H9 (cell line): ENCODE measurements around the gene TECTA. TPM values are rescaled to one million over a fixed set of nuclear protein-coding genes. Genes with fewer than 3 reads are reported as not detected.

Source experiments
- DNase-seq: peaks from one replicate; pipeline ENCODE4 v3.0.0-alpha.2; 2017
- H2AFZ ChIP-seq: one replicate; pipeline ENCODE4 v1.6.1; 2013; ENCODE audit warnings: mild to moderate bottlenecking, low read length, control low read depth, moderate library complexity
- H2AK5ac ChIP-seq: 2 replicates; pipeline ENCODE4 v1.6.1; 2013; ENCODE audit warnings: low read length, control low read depth, mixed read lengths; ENCODE audit not compliant: insufficient read length
- H2BK120ac ChIP-seq: one replicate; pipeline ENCODE4 v1.6.1; 2013; ENCODE audit warnings: low read depth, mild to moderate bottlenecking, low read length, control low read depth, inconsistent platforms; ENCODE audit not compliant: poor library complexity, severe bottlenecking
- H2BK12ac ChIP-seq: 2 replicates; pipeline ENCODE4 v1.6.1; 2013; ENCODE audit warnings: low read length, control low read depth, mixed read lengths, low read depth; ENCODE audit not compliant: insufficient read length
- H2BK15ac ChIP-seq: 2 replicates; pipeline ENCODE4 v1.6.1; 2013; ENCODE audit warnings: low read depth, low read length, control low read depth
- H2BK20ac ChIP-seq: one replicate; pipeline ENCODE4 v1.6.1; 2013; ENCODE audit warnings: low read depth, mild to moderate bottlenecking, low read length, control low read depth, inconsistent platforms; ENCODE audit not compliant: poor library complexity, severe bottlenecking
- H2BK5ac ChIP-seq: 2 replicates; pipeline ENCODE4 v1.6.1; 2013; ENCODE audit warnings: low read length, control low read depth, mixed read lengths; ENCODE audit not compliant: insufficient read length
- H3K14ac ChIP-seq: 2 replicates; pipeline ENCODE4 v1.6.1; 2013; ENCODE audit warnings: low read length, control low read depth; ENCODE audit not compliant: insufficient read depth
- H3K18ac ChIP-seq: 2 replicates; pipeline ENCODE4 v1.6.1; 2013; ENCODE audit warnings: low read depth, mild to moderate bottlenecking, mixed read lengths, low read length, control low read depth; ENCODE audit not compliant: insufficient read length
- H3K23ac ChIP-seq: 2 replicates; pipeline ENCODE4 v1.6.1; 2013; ENCODE audit warnings: low read length, control low read depth, mixed read lengths, low read depth; ENCODE audit not compliant: insufficient read length
- H3K23me2 ChIP-seq: 2 replicates; pipeline ENCODE4 v1.6.1; 2013; ENCODE audit warnings: low read depth, mild to moderate bottlenecking, mixed read lengths, low read length, control low read depth; ENCODE audit not compliant: insufficient read length, poor library complexity, severe bottlenecking
- H3K27ac ChIP-seq: 2 replicates; pipeline ENCODE4 v1.5.1; 2013; ENCODE audit warnings: low read length, control low read depth, mixed read lengths, low read depth; ENCODE audit not compliant: insufficient read length
- H3K27me3 ChIP-seq: 2 replicates; pipeline ENCODE4 v1.6.1; 2013; ENCODE audit warnings: low read length, control low read depth, inconsistent platforms; ENCODE audit not compliant: insufficient read depth
- H3K4ac ChIP-seq: 2 replicates; pipeline ENCODE4 v1.6.1; 2013; ENCODE audit warnings: low read depth, mild to moderate bottlenecking, control low read depth, inconsistent platforms, low read length, moderate library complexity
- H3K4me1 ChIP-seq: 2 replicates; pipeline ENCODE4 v1.6.1; 2013; ENCODE audit warnings: low read length, control low read depth, inconsistent platforms; ENCODE audit not compliant: insufficient read depth
- H3K4me2 ChIP-seq: 2 replicates; pipeline ENCODE4 v1.6.1; 2013; ENCODE audit warnings: low read length, control low read depth, mixed read lengths; ENCODE audit not compliant: insufficient read length, insufficient read depth
- H3K56ac ChIP-seq: 2 replicates; pipeline ENCODE4 v1.6.1; 2013; ENCODE audit warnings: low read depth, mild to moderate bottlenecking, mixed read lengths, low read length, control low read depth; ENCODE audit not compliant: insufficient read length
- H3K79me1 ChIP-seq: 2 replicates; pipeline ENCODE4 v1.6.1; 2013; ENCODE audit warnings: low read depth, mild to moderate bottlenecking, moderate library complexity, low read length, control low read depth, inconsistent platforms; ENCODE audit not compliant: insufficient read depth, poor library complexity, severe bottlenecking
- H3K79me2 ChIP-seq: 2 replicates; pipeline ENCODE4 v1.6.1; 2013; ENCODE audit warnings: low read length, control low read depth, inconsistent platforms; ENCODE audit not compliant: insufficient read depth
- H3K9ac ChIP-seq: 2 replicates; pipeline ENCODE4 v1.6.1; 2013; ENCODE audit warnings: low read length, control low read depth, mixed read lengths; ENCODE audit not compliant: insufficient read length; ENCODE audit errors: extremely low read depth
- H3K9me3 ChIP-seq: one replicate; pipeline ENCODE4 v1.6.1; 2013; ENCODE audit warnings: low read depth, low read length, inconsistent platforms; ENCODE audit not compliant: control insufficient read depth
- H3T11ph ChIP-seq: one replicate; pipeline ENCODE4 v1.6.1; 2013; ENCODE audit warnings: mild to moderate bottlenecking, low read length, control low read depth, inconsistent platforms
- H4K20me1 ChIP-seq: one replicate; pipeline ENCODE4 v1.6.1; 2013; ENCODE audit not compliant: control insufficient read depth, insufficient read length, insufficient read depth
- H4K5ac ChIP-seq: 2 replicates; pipeline ENCODE4 v1.6.1; 2013; ENCODE audit warnings: low read depth, mild to moderate bottlenecking, mixed read lengths, low read length, control low read depth; ENCODE audit not compliant: insufficient read length
- H4K8ac ChIP-seq: replicated peaks from 2 replicates; pipeline ENCODE4 v1.6.1; 2013; ENCODE audit warnings: low read length, control low read depth, mixed read lengths, low read depth; ENCODE audit not compliant: insufficient read length
- H4K91ac ChIP-seq: 2 replicates; pipeline ENCODE4 v1.6.1; 2013; ENCODE audit warnings: low read depth, mild to moderate bottlenecking, moderate library complexity, mixed read lengths, low read length, control low read depth; ENCODE audit not compliant: insufficient read length
- H3K27ac Mint-ChIP-seq, 3 experiments: 2 replicates in 2 of 3; 3 replicates in 1 of 3; pipeline ENCODE4 v1.8.0; 2020 to 2021; ENCODE audit warnings: mixed read lengths in 3 of 3, mild to moderate bottlenecking in 1 of 3, moderate library complexity in 1 of 3
- H3K27me3 Mint-ChIP-seq: 2 replicates; pipeline ENCODE4 v1.8.0; 2021; ENCODE audit warnings: low read depth, mild to moderate bottlenecking, moderate library complexity, mixed read lengths
- H3K36me3 Mint-ChIP-seq, 3 experiments: 2 replicates in 2 of 3; 3 replicates in 1 of 3; pipeline ENCODE4 v1.8.0; 2020 to 2021; ENCODE audit warnings: low read depth in 3 of 3, mixed read lengths in 3 of 3; ENCODE audit not compliant: insufficient read depth in 1 of 3
- H3K4me1 Mint-ChIP-seq, 2 experiments: 2 replicates each; pipeline ENCODE4 v1.8.0; 2020; ENCODE audit warnings: mixed read lengths in 2 of 2
- H3K4me3 Mint-ChIP-seq, 2 experiments: 2 replicates in 1 of 2; 3 replicates in 1 of 2; pipeline ENCODE4 v1.8.0; 2020 to 2021; ENCODE audit warnings: mild to moderate bottlenecking in 2 of 2, mixed read lengths in 2 of 2, moderate library complexity in 1 of 2
- H3K9me3 Mint-ChIP-seq, 2 experiments: 2 replicates in 1 of 2; 3 replicates in 1 of 2; pipeline ENCODE4 v1.8.0; 2020; ENCODE audit warnings: mild to moderate bottlenecking in 2 of 2, mixed read lengths in 2 of 2, moderate library complexity in 1 of 2
- CTCF ChIP-seq: fragments of 200-600 bp; sonication (generic); conservative IDR thresholded peaks from 3 replicates; pipeline ENCODE4 v1.8.0; 2021; ENCODE audit warnings: antibody characterized with exemption, mild to moderate bottlenecking
- WGBS: extraction: QIAGEN DNeasy Blood & Tissue Kit; methylation state at CpG from one replicate; pipeline ENCODE4 v1.1.7; 2013; ENCODE audit warnings: missing lambda C conversion rate, low lambda C conversion rate, mixed read lengths; ENCODE audit not compliant: insufficient read length; ENCODE audit errors: extremely low coverage; 5-methylcytosine and 5-hydroxymethylcytosine counted together
- total RNA-seq: library from RNA; stranded (reverse); gene quantifications from 2 replicates; pipeline ENCODE4 v1.2.1, GENCODE V29; 2021

The TECTA gene
- total RNA-seq, 1 experiment from 2014 or later = 0.66 TPM

GRCh38 chr11:121132211-121132976, 31.4 kb downstream of the TECTA start:
- Histone ChIP-seq H3K14ac (no peak overlapping the region), H2BK20ac (no peak overlapping the region), H3K4me2 (no peak overlapping the region), H4K5ac (no peak overlapping the region), H2BK12ac (no peak overlapping the region), H2AFZ (no peak overlapping the region), H3T11ph (no peak overlapping the region), H3K4ac (no peak overlapping the region), H3K9ac (no peak overlapping the region), H3K56ac (no peak overlapping the region), H4K8ac (no peak overlapping the region), H3K18ac (no peak overlapping the region), H4K20me1 (no peaks in the 10 kb centered on the region), H2AK5ac (no peak overlapping the region), H3K79me2 (no peaks in the 10 kb centered on the region), H3K4me1 (no peaks in the 10 kb centered on the region), H3K23ac (no peak overlapping the region), H2BK15ac (no peak overlapping the region), H3K23me2 (no peaks in the 10 kb centered on the region), H4K91ac (no peak overlapping the region), H2BK5ac (no peak overlapping the region), H3K27ac (no peak overlapping the region), H3K9me3 (no peaks in the 10 kb centered on the region), H3K79me1 (no peaks in the 10 kb centered on the region), H3K27me3 (no peaks in the 10 kb centered on the region), H2BK120ac (no peak overlapping the region)
- Mint-ChIP-seq H3K9me3 (no peaks in the 10 kb centered on the region), H3K27ac (no peak overlapping the region), H3K36me3 (0 out of 7 replicates have a peak, but pooled peaks cover 0 to 5% (median 0%) of the 10 kb centered on the region in 3 experiments), H3K4me1 (no peaks in the 10 kb centered on the region), H3K4me3 (no peak overlapping the region), H3K27me3 (peaks cover 1% of the 10 kb centered on the region; the same call in 1 of the 2 replicates)
- no CpG with 5 or more reads among the region's 13 CpGs for WGBS
- no peak for DNase-seq
- no peak; the same call in 2 of the 3 replicates for TF ChIP-seq CTCF
